Endothelial cell of umbilical vein (primary cell): ENCODE measurements around the gene PNPLA2. TPM values are rescaled to one million over a fixed set of nuclear protein-coding genes. Genes with fewer than 3 reads are reported as not detected.

Experiments
- BruUV-seq: library from RNA; stranded (reverse); fragments of 400-500 nt; replicated peaks from 2 replicates; lab custom pipeline; 2021; lab: Mats Ljungman, UMichigan
- CTCF ChIA-PET: fragments of 300-600, 350-600 bp; sonication (Branson Sonifier 250); formaldehyde crosslinking; loops from one replicate; lab custom pipeline; 2021; ENCODE audit warnings: antibody characterized with exemption, inconsistent platforms; lab: Charles Lee
- POLR2A ChIA-PET: fragments of 300-600, 350-600 bp; sonication (Branson Sonifier 250); formaldehyde crosslinking; loops from one replicate; lab custom pipeline; 2021; ENCODE audit warnings: antibody characterized with exemption, inconsistent platforms; lab: Charles Lee
- DNase-seq: peaks from one replicate; pipeline ENCODE4 v3.0.0-alpha.2; 2011; ENCODE audit warnings: low read depth, low spot score
- FAIRE-seq: peaks from 2 replicates; lab custom pipeline; 2011; peaks lifted over from hg19 to GRCh38; lab: Jason Lieb, UNC
- H2AFZ ChIP-seq: 2 replicates; pipeline ENCODE4 v1.6.0; 2012; ENCODE audit warnings: low read depth, low read length, control low read depth, inconsistent platforms
- H3K27ac ChIP-seq: 2 replicates; pipeline ENCODE4 v1.5.1; 2011; ENCODE audit warnings: low read depth, mild to moderate bottlenecking, control low read depth, low read length, moderate library complexity; ENCODE audit not compliant: insufficient read depth
- H3K27me3 ChIP-seq, 2 experiments: 2 replicates each; pipeline versions ENCODE4 v1.6.0 to v1.6.1; 2011; ENCODE audit warnings: low read length in 2 of 2, mixed read lengths in 1 of 2; ENCODE audit not compliant: control insufficient read depth in 2 of 2, insufficient read depth in 2 of 2
- H3K36me3 ChIP-seq, 2 experiments: 2 replicates in 1 of 2; 3 replicates in 1 of 2; pipeline ENCODE4 v1.5.1; 2011; ENCODE audit warnings: low read length in 2 of 2, mild to moderate bottlenecking in 1 of 2, moderate library complexity in 1 of 2; ENCODE audit not compliant: control insufficient read depth in 2 of 2, insufficient read depth in 2 of 2; ENCODE audit errors: extremely low read depth in 1 of 2
- H3K4me1 ChIP-seq: 3 replicates; pipeline ENCODE4 v1.5.1; 2011; ENCODE audit warnings: mild to moderate bottlenecking, low read length; ENCODE audit not compliant: control insufficient read depth, insufficient read depth; ENCODE audit errors: extremely low read depth
- H3K4me2 ChIP-seq: 2 replicates; pipeline ENCODE4 v1.6.1; 2011; ENCODE audit warnings: low read length, control low read depth, mixed read lengths; ENCODE audit not compliant: insufficient read depth
- H3K4me3 ChIP-seq, 3 experiments: fragments of 200-600 bp in 1 of 3; sonication (generic), shearing (Covaris generic) in 1 of 3; replicated peaks in 1 of 3; 2 replicates each; pipeline ENCODE4 v1.5.1; 2011 to 2016; ENCODE audit warnings: control low read depth in 3 of 3, low read length in 3 of 3, mild to moderate bottlenecking in 2 of 3, inconsistent platforms in 1 of 3, low read depth in 1 of 3, moderate library complexity in 1 of 3; ENCODE audit not compliant: insufficient read depth in 1 of 3
- H3K79me2 ChIP-seq: 2 replicates; pipeline ENCODE4 v1.6.0; 2012; ENCODE audit warnings: low read length, inconsistent platforms; ENCODE audit not compliant: control insufficient read depth, insufficient read depth
- H3K9ac ChIP-seq: replicated peaks from 2 replicates; pipeline ENCODE3; 2011; ENCODE audit warnings: low read length, control low read depth; ENCODE audit not compliant: insufficient read depth; ENCODE audit errors: extremely low read depth
- H3K9me1 ChIP-seq: replicated peaks from 3 replicates; pipeline ENCODE4 v1.6.0; 2011; ENCODE audit warnings: mild to moderate bottlenecking, low read length; ENCODE audit not compliant: control insufficient read depth, insufficient read depth; ENCODE audit errors: extremely low read depth
- H3K9me3 ChIP-seq: replicated peaks from 2 replicates; pipeline ENCODE4 v1.5.1; 2012; ENCODE audit warnings: low read length, inconsistent platforms; ENCODE audit not compliant: control insufficient read depth, insufficient read depth
- H4K20me1 ChIP-seq: replicated peaks from 2 replicates; pipeline ENCODE3; 2011; ENCODE audit warnings: mild to moderate bottlenecking, low read length; ENCODE audit not compliant: control insufficient read depth, insufficient read depth; ENCODE audit errors: extremely low read depth
- EZH2 ChIP-seq: IDR thresholded peaks from 2 replicates; pipeline ENCODE4 v1.6.1; 2012; ENCODE audit warnings: borderline replicate concordance, low read depth, mild to moderate bottlenecking, moderate library complexity, low read length, inconsistent platforms; ENCODE audit not compliant: severe bottlenecking
- FOS ChIP-seq: IDR thresholded peaks from 2 replicates; pipeline ENCODE4 v1.6.1; 2011; ENCODE audit warnings: mild to moderate bottlenecking, low read length, moderate library complexity, borderline replicate concordance; ENCODE audit not compliant: insufficient read depth
- GATA2 ChIP-seq: IDR thresholded peaks from 2 replicates; pipeline ENCODE4 v1.7.0; 2011; ENCODE audit warnings: low read depth, mild to moderate bottlenecking, moderate library complexity, mixed read lengths, low read length; ENCODE audit not compliant: insufficient read length, insufficient read depth
- JUN ChIP-seq: IDR thresholded peaks from 2 replicates; pipeline ENCODE4 v1.6.1; 2011; ENCODE audit warnings: borderline replicate concordance, low read depth; ENCODE audit not compliant: insufficient read length, insufficient read depth
- MYC ChIP-seq: IDR thresholded peaks from one replicate; pipeline ENCODE4 v1.6.1; 2011; ENCODE audit warnings: mild to moderate bottlenecking, low read depth, low read length
- POLR2A ChIP-seq: IDR thresholded peaks from 2 replicates; pipeline ENCODE4 v1.6.1; 2012; ENCODE audit warnings: low read depth, mild to moderate bottlenecking, control low read depth, low read length
- POLR2AphosphoS5 ChIP-seq: IDR thresholded peaks from 2 replicates; pipeline ENCODE4 v1.6.1; 2012; ENCODE audit warnings: low read depth, mild to moderate bottlenecking, control low read depth, low read length, moderate library complexity; ENCODE audit not compliant: insufficient read depth
- dilution Hi-C: fragments of 300-500 bp; cut with MboI; formaldehyde crosslinking; loops from one replicate; pipeline ENCODE4 v1.15.0; 2019; ENCODE audit warnings: low sequenced_read_pairs; ENCODE audit not compliant: extremely low pct_ligation_motif_present
- intact Hi-C: fragments of 100-400 bp; cut with micrococcal nuclease; formaldehyde crosslinking; loops from one replicate; pipeline ENCODE4 v1.10.0; 2022
- polyA plus RNA-seq, 4 experiments: library from polyadenylated mRNA; depleted of rRNA in 3 of 4; stranded (reverse) in 3 of 4; unstranded in 1 of 4; fragments of >200 nt; gene quantifications; 2 replicates each; pipeline versions ENCODE4 v1.2.1 to v1.2.3, GENCODE V29; 2011 to 2012; ENCODE audit warnings: missing spikeins in 1 of 4
- total RNA-seq: library from RNA; stranded (reverse); gene quantifications from 2 replicates; pipeline ENCODE4 v1.2.3, GENCODE V29; 2021
- TF ChIP-seq, protein P1 (sequence below), 2 donors: IDR thresholded peaks; 1 replicate in 1 of 2; 2 replicates in 1 of 2; pipeline ENCODE4 v1.5.1; 2011; ENCODE audit warnings: low read length in 2 of 2, mild to moderate bottlenecking in 2 of 2, moderate library complexity in 2 of 2, control low read depth in 1 of 2, inconsistent platforms in 1 of 2, low read depth in 1 of 2; ENCODE audit not compliant: insufficient read depth in 1 of 2; ENCODE audit errors: extremely low read depth in 1 of 2
- TF ChIP-seq, protein P2 (sequence below): IDR thresholded peaks from 2 replicates; pipeline ENCODE4 v1.6.1; 2011; ENCODE audit not compliant: insufficient read depth, insufficient read length

PNPLA2 gene
- total and polyA plus RNA-seq, 2 donors (not counting 3 experiments of a cell fraction or from before 2014, with no cell fraction given) = 73.1 to 75.6 TPM

DNA sequence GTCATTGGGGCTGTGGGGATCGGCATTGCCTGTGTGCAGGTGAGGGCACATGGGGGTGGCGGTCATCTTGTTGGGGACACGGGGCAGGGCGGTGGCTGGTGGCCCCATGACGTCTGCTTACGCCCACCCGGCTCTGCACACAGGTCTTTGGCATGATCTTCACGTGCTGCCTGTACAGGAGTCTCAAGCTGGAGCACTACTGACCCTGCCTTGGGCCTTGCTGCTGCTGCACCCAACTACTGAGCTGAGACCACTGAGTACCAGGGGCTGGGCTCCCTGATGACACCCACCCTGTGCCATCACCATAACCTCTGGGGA lies 19.2 kb downstream of the PNPLA2 start:
- no peak for FAIRE-seq
- CTCF ChIA-PET = no interaction called here

More for the DNA sequence above, 19.2 kb downstream of the PNPLA2 start:
- Histone ChIP-seq H3K27ac (no peak overlapping the region), H3K9ac (no peak overlapping the region), H3K4me2 (no peak overlapping the region), H3K9me3 (no peaks in the 10 kb centered on the region), H3K4me3 (no peak overlapping the region), H3K36me3 (peaks cover 25 to 43% of the 10 kb centered on the region in 2 experiments), H3K9me1 (no peaks in the 10 kb centered on the region), H3K4me1 (peaks cover 31% of the 10 kb centered on the region), H3K27me3 (no peaks in the 10 kb centered on the region), H4K20me1 (no peaks in the 10 kb centered on the region), H3K79me2 (peaks cover 70% of the 10 kb centered on the region), H2AFZ (no peak overlapping the region)
- POLR2A ChIA-PET = no interaction called here
- dilution Hi-C loops = no loop called here
- intact Hi-C loops = no loop called here
- TF ChIP-seq EZH2 (no peak), FOS (no peak), POLR2AphosphoS5 (no peak), MYC (no peak), JUN (no peak), GATA2 (no peak), POLR2A (no peak)
- TF ChIP-seq, protein P1, sequence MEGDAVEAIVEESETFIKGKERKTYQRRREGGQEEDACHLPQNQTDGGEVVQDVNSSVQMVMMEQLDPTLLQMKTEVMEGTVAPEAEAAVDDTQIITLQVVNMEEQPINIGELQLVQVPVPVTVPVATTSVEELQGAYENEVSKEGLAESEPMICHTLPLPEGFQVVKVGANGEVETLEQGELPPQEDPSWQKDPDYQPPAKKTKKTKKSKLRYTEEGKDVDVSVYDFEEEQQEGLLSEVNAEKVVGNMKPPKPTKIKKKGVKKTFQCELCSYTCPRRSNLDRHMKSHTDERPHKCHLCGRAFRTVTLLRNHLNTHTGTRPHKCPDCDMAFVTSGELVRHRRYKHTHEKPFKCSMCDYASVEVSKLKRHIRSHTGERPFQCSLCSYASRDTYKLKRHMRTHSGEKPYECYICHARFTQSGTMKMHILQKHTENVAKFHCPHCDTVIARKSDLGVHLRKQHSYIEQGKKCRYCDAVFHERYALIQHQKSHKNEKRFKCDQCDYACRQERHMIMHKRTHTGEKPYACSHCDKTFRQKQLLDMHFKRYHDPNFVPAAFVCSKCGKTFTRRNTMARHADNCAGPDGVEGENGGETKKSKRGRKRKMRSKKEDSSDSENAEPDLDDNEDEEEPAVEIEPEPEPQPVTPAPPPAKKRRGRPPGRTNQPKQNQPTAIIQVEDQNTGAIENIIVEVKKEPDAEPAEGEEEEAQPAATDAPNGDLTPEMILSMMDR (IDR thresholded peaks at IDR 0.05; ENCODE audit: extremely low read depth in 1 of 2, insufficient read depth in 1 of 2, low read depth in 1 of 2, low read length in 2 of 2) = no peak
- TF ChIP-seq, protein P2, sequence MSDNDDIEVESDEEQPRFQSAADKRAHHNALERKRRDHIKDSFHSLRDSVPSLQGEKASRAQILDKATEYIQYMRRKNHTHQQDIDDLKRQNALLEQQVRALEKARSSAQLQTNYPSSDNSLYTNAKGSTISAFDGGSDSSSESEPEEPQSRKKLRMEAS = no peak
- no peak for DNase-seq
- no TSS peak for BruUV-seq
